T-cell (primary cell): ENCODE measurements around the gene ATP2B2. TPM values are rescaled to one million over a fixed set of nuclear protein-coding genes. Genes with fewer than 3 reads are reported as not detected.
A peak's percentile ranks its signal among the peaks of the same experiment; 100 is the strongest.

Experiments used
- ATAC-seq, 4 experiments: fragments of 200-7000 bp in 3 of 4; fragments of 150-1000 bp in 1 of 4; cut with Tn5 transposase; replicated peaks in 1 of 4; 1 replicate in 3 of 4; 2 replicates in 1 of 4; pipeline ENCODE4 v1.10.0; 2021; ENCODE audit warnings: moderate library complexity in 3 of 4, mild to moderate bottlenecking in 2 of 4, moderate number of reproducible peaks in 1 of 4
- CTCF ChIA-PET, 2 donors: fragments of 300-600 bp; sonication (Branson Sonifier 250); formaldehyde crosslinking; loops; one replicate each; lab custom pipeline; 2022; ENCODE audit warnings: antibody characterized with exemption in 2 of 2; lab: Charles Lee
- POLR2A ChIA-PET, 2 donors: fragments of 300-600 bp; sonication (Branson Sonifier 250); formaldehyde crosslinking; loops; one replicate each; lab custom pipeline; 2022; ENCODE audit warnings: antibody characterized with exemption in 2 of 2; lab: Charles Lee
- DNase-seq, 35 experiments: peaks; one replicate each; pipeline versions ENCODE4 v3.0.0 to v3.0.0-alpha.2; 2013 to 2023
- H3K27ac ChIP-seq: one replicate; pipeline ENCODE4 v1.5.1; 2013; ENCODE audit warnings: low read length
- H3K27me3 ChIP-seq, 2 experiments: replicated peaks in 1 of 2; 1 replicate in 1 of 2; 2 replicates in 1 of 2; pipeline versions ENCODE4 v1.6.1 to v1.7.0; 2013; ENCODE audit warnings: low read length in 1 of 2, mixed read lengths in 1 of 2; ENCODE audit not compliant: control insufficient read depth in 2 of 2, insufficient read depth in 2 of 2; ENCODE audit errors: extremely low read depth in 1 of 2
- H3K36me3 ChIP-seq, 2 donors: 1 replicate in 1 of 2; 2 replicates in 1 of 2; pipeline versions ENCODE4 v1.6.1 to v1.7.0; 2013; ENCODE audit warnings: low read length in 1 of 2; ENCODE audit not compliant: control insufficient read depth in 2 of 2, insufficient read depth in 1 of 2; ENCODE audit errors: extremely low read depth in 1 of 2
- H3K4me1 ChIP-seq, 2 experiments: 1 replicate in 1 of 2; 2 replicates in 1 of 2; pipeline versions ENCODE4 v1.6.1 to v1.7.0; 2013; ENCODE audit warnings: low read length in 2 of 2, mixed read lengths in 1 of 2; ENCODE audit not compliant: insufficient read depth in 2 of 2, control insufficient read depth in 1 of 2; ENCODE audit errors: extremely low read depth in 1 of 2
- H3K4me3 ChIP-seq, 2 donors: 1 replicate in 1 of 2; 2 replicates in 1 of 2; pipeline versions ENCODE4 v1.5.1 to v1.7.0; 2013; ENCODE audit warnings: mild to moderate bottlenecking in 2 of 2, low read length in 1 of 2, moderate library complexity in 1 of 2; ENCODE audit not compliant: control insufficient read depth in 1 of 2; ENCODE audit errors: extremely low read depth in 1 of 2
- H3K9me3 ChIP-seq: 2 replicates; pipeline ENCODE4 v1.7.0; 2013
- H3K27ac Mint-ChIP-seq, 2 donors: one replicate each; pipeline ENCODE4 v1.8.0; 2020 to 2021; ENCODE audit warnings: mild to moderate bottlenecking in 2 of 2, mixed read lengths in 2 of 2
- H3K27me3 Mint-ChIP-seq, 2 donors: one replicate each; pipeline ENCODE4 v1.8.0; 2021 to 2022; ENCODE audit warnings: mixed read lengths in 2 of 2
- H3K36me3 Mint-ChIP-seq: one replicate; pipeline ENCODE4 v1.8.0; 2021; ENCODE audit warnings: mixed read lengths
- H3K4me1 Mint-ChIP-seq, 3 donors: one replicate each; pipeline ENCODE4 v1.8.0; 2020 to 2022; ENCODE audit warnings: mixed read lengths in 3 of 3, mild to moderate bottlenecking in 1 of 3
- H3K4me3 Mint-ChIP-seq, 3 donors: one replicate each; pipeline ENCODE4 v1.8.0; 2020 to 2022; ENCODE audit warnings: mild to moderate bottlenecking in 3 of 3, mixed read lengths in 3 of 3, moderate library complexity in 3 of 3
- H3K9me3 Mint-ChIP-seq, 3 donors: one replicate each; pipeline ENCODE4 v1.8.0; 2020 to 2022; ENCODE audit warnings: mixed read lengths in 3 of 3
- WGBS: methylation state at CpG from one replicate; pipeline ENCODE4 v1.1.5; 2013; ENCODE audit warnings: missing lambda C conversion rate; ENCODE audit not compliant: insufficient coverage; 5-methylcytosine and 5-hydroxymethylcytosine counted together
- total RNA-seq, 35 experiments: library from RNA in 6 of 35; stranded (reverse) in 6 of 35; fragments of 120-200 nt in 1 of 35; gene quantifications; one replicate each; pipeline versions ENCODE4 v1.2.1 to v1.2.4 and lab custom pipeline; 2013 to 2026

Gene ATP2B2
- total RNA-seq, 5 donors from 2014 or later (not counting 1 experiment from before 2014, with no cell fraction given) = not detected

GRCh38 chr3:10551821-10552630 lies 46.6 kb upstream of the ATP2B2 start:
- WGBS = 34% methylated on average over 14 of the region's 19 CpGs
- Mint-ChIP-seq H3K9me3 (no peaks in the 10 kb centered on the region), H3K4me3 (peak overlapping the region; percentile 25 to 70 (median 62)), H3K4me1 (peaks cover 16 to 51% (median 32%) of the 10 kb centered on the region in 3 donors), H3K27ac (peak overlapping the region; percentile 79 to 85), H3K27me3 (peaks cover 2 to 7% of the 10 kb centered on the region in 2 donors), H3K36me3 (no peaks in the 10 kb centered on the region)
- peaks cover 0 to 2% of the 10 kb centered on the region in 2 experiments for H3K27me3 ChIP-seq
- POLR2A ChIA-PET = interaction anchor here in 1 of 2 donors (0.5 kb wide), 1 partner anchor 828 kb away, joined by 5 read pairs; no protein-coding TSS in a partner anchor
- no peaks in the 10 kb centered on the region for H3K9me3 ChIP-seq
- H3K4me1 ChIP-seq = peaks cover 3 to 32% of the 10 kb centered on the region in 2 experiments
- CTCF ChIA-PET = interaction anchor here in 1 of 2 donors (0.6 kb wide), 1 partner anchor 626 kb away, joined by 5 read pairs; no protein-coding TSS in a partner anchor
- DNase-seq (peak in 34 of 35 experiments; percentile 19 to 76 (median 43)), ATAC-seq (peak; percentile 86 to 92 (median 88))
- peak overlapping the region in 1 of 2 donors; percentile 11 for H3K4me3 ChIP-seq
- peak overlapping the region; percentile 40 for H3K27ac ChIP-seq
- no peaks in the 10 kb centered on the region for H3K36me3 ChIP-seq

- POLR2A ChIA-PET = no interaction called here
- no peaks in the 10 kb centered on the region for H3K36me3 Mint-ChIP-seq
- WGBS = 96% methylated on average over 4 of the region's 9 CpGs
- no peak overlapping the region for H3K4me3 Mint-ChIP-seq
- no peak overlapping the region for H3K27ac ChIP-seq
- CTCF ChIA-PET = interaction anchor here in 1 of 2 donors (0.6 kb wide), 1 partner anchor 625 kb away, joined by 5 read pairs; no protein-coding TSS in a partner anchor
- DNase-seq (peak in 2 of 35 experiments; percentile 7 to 10), ATAC-seq (no peak)
- peak overlapping the region in 1 of 2 donors; percentile 59 for H3K27ac Mint-ChIP-seq
- peaks cover 2 to 7% of the 10 kb centered on the region in 2 donors for H3K27me3 Mint-ChIP-seq
- H3K4me1 ChIP-seq = peaks cover 3 to 32% of the 10 kb centered on the region in 2 experiments
- H3K9me3 ChIP-seq = no peaks in the 10 kb centered on the region
- H3K4me3 ChIP-seq = no peak overlapping the region
- H3K9me3 Mint-ChIP-seq = no peaks in the 10 kb centered on the region
- peaks cover 0 to 5% of the 10 kb centered on the region in 2 experiments for H3K27me3 ChIP-seq
- H3K4me1 Mint-ChIP-seq = peaks cover 16 to 51% (median 32%) of the 10 kb centered on the region in 3 donors
- H3K36me3 ChIP-seq = no peaks in the 10 kb centered on the region
Observed at GRCh38 chr3:10551139-10551538, 45.8 kb upstream of the ATP2B2 start.

GRCh38 chr3:10550705-10551104 lies 45.3 kb upstream of the ATP2B2 start:
- 76% methylated on average over 5 of the region's 10 CpGs for WGBS
- H3K27ac ChIP-seq = no peak overlapping the region
- H3K27me3 ChIP-seq = peaks cover 3 to 7% of the 10 kb centered on the region in 2 experiments
- DNase-seq (no peak), ATAC-seq (no peak)
- no peaks in the 10 kb centered on the region for H3K36me3 Mint-ChIP-seq
- H3K4me3 Mint-ChIP-seq = no peak overlapping the region
- H3K9me3 Mint-ChIP-seq = no peaks in the 10 kb centered on the region
- peak overlapping the region in 1 of 2 donors; percentile 59 for H3K27ac Mint-ChIP-seq
- no peaks in the 10 kb centered on the region for H3K9me3 ChIP-seq
- H3K4me1 ChIP-seq = peaks cover 3 to 32% of the 10 kb centered on the region in 2 experiments
- H3K4me3 ChIP-seq = no peak overlapping the region
- CTCF ChIA-PET = no interaction called here
- peaks cover 16 to 51% (median 32%) of the 10 kb centered on the region in 3 donors for H3K4me1 Mint-ChIP-seq
- H3K27me3 Mint-ChIP-seq = peaks cover 2 to 7% of the 10 kb centered on the region in 2 donors
- no peaks in the 10 kb centered on the region for H3K36me3 ChIP-seq
- POLR2A ChIA-PET = no interaction called here

- no peaks in the 10 kb centered on the region for H3K9me3 Mint-ChIP-seq
- H3K36me3 Mint-ChIP-seq = no peaks in the 10 kb centered on the region
- no peak for ATAC-seq
- no peaks in the 10 kb centered on the region for H3K9me3 ChIP-seq
- ChIA-PET CTCF (no interaction called here), POLR2A (no interaction called here)
- H3K27me3 ChIP-seq = peaks cover 3 to 4% of the 10 kb centered on the region in 2 experiments
- H3K4me3 ChIP-seq = no peak overlapping the region
- no peaks in the 10 kb centered on the region for H3K36me3 ChIP-seq
- peaks cover 16 to 51% (median 32%) of the 10 kb centered on the region in 3 donors for H3K4me1 Mint-ChIP-seq
- peaks cover 3 to 32% of the 10 kb centered on the region in 2 experiments for H3K4me1 ChIP-seq
- no peak overlapping the region for H3K27ac Mint-ChIP-seq
- H3K27ac ChIP-seq = no peak overlapping the region
- H3K4me3 Mint-ChIP-seq = no peak overlapping the region
- DNase-seq = peak in 1 of 35 experiments; percentile 3
- 83% methylated on average over 1 of the region's 2 CpGs for WGBS
- H3K27me3 Mint-ChIP-seq = peaks cover 2 to 7% of the 10 kb centered on the region in 2 donors
Observed at GRCh38 chr3:10549617-10550230, 44.3 kb upstream of the ATP2B2 start.

- Histone ChIP-seq H3K36me3 (no peaks in the 10 kb centered on the region), H3K4me1 (peaks cover 3 to 32% of the 10 kb centered on the region in 2 experiments), H3K9me3 (no peaks in the 10 kb centered on the region), H3K27ac (no peak overlapping the region), H3K27me3 (peaks cover 3 to 4% of the 10 kb centered on the region in 2 experiments), H3K4me3 (no peak overlapping the region)
- ChIA-PET POLR2A (no interaction called here), CTCF (no interaction called here)
- no peak overlapping the region for H3K27ac Mint-ChIP-seq
- H3K4me3 Mint-ChIP-seq = no peak overlapping the region
- peaks cover 2 to 7% of the 10 kb centered on the region in 2 donors for H3K27me3 Mint-ChIP-seq
- H3K4me1 Mint-ChIP-seq = peaks cover 16 to 51% (median 32%) of the 10 kb centered on the region in 3 donors
- H3K9me3 Mint-ChIP-seq = peaks cover 0 to 4% (median 0%) of the 10 kb centered on the region in 3 donors
- ATAC-seq (peak in 2 of 4 experiments; percentile 13 to 38), DNase-seq (peak in 1 of 35 experiments; percentile 15)
- no peaks in the 10 kb centered on the region for H3K36me3 Mint-ChIP-seq
Observed at GRCh38 chr3:10548992-10549391, 43.6 kb upstream of the ATP2B2 start.
